Endothelial cell of hepatic sinusoid (primary cell): ENCODE results near the gene ANKRD45.
"Not testable (repeated sequence)": the region's sequence is repeated elsewhere in the genome, so short reads cannot be mapped to it uniquely, and the experiment has no call there.

Source experiments
- in situ Hi-C: cut with HindIII; loops from 2 replicates; pipeline ENCODE4 v1.10.0; 2017; ENCODE audit warnings: low sequenced_read_pairs

ANKRD45 gene

GRCh38 chr1:173646656-173647055 is 23.0 kb downstream of the ANKRD45 start:
- in situ Hi-C loops: no loop called here

GRCh38 chr1:173642450-173643139 is 27.1 kb downstream of the ANKRD45 start:
- in situ Hi-C loops: not testable (repeated sequence)

- in situ Hi-C loops: no loop called here
Measured at GRCh38 chr1:173639102-173639501, 30.5 kb downstream of the ANKRD45 start.

GRCh38 chr1:173638043-173639021 is 31.3 kb downstream of the ANKRD45 start:
- in situ Hi-C loops: no loop called here

- in situ Hi-C loops: not testable (repeated sequence)
Measured at GRCh38 chr1:173637236-173638042, 32.2 kb downstream of the ANKRD45 start.

GRCh38 chr1:173635116-173635515 is 34.5 kb downstream of the ANKRD45 start, which contains the start of gene TEX50:
TSS of gene TEX50 (plus strand) at chr1:173635338. CDS start at chr1:173635522, 184 bp downstream.
- in situ Hi-C loops: no loop called here

GRCh38 chr1:173628888-173629287 is 40.8 kb downstream of the ANKRD45 start:
- in situ Hi-C loops: no loop called here

GRCh38 chr1:173627269-173627668 is 42.4 kb downstream of the ANKRD45 start:
- in situ Hi-C loops: no loop called here

GRCh38 chr1:173616859-173617258 is 52.8 kb downstream of the ANKRD45 start:
- in situ Hi-C loops: no loop called here

GRCh38 chr1:173613086-173613485 is 56.6 kb downstream of the ANKRD45 start:
- in situ Hi-C loops: not testable (repeated sequence)

- in situ Hi-C loops: no loop called here
Measured at GRCh38 chr1:173608503-173609216, 61.0 kb downstream of the ANKRD45 start.

- in situ Hi-C loops: no loop called here
Measured at GRCh38 chr1:173603056-173603591, 66.5 kb downstream of the ANKRD45 start, which contains the start of gene SLC9C2. TSS of gene SLC9C2 (minus strand) at chr1:173603072. CDS start at chr1:173601776, 1,296 bp downstream.

- in situ Hi-C loops: no loop called here
Measured at GRCh38 chr1:173601588-173601987, 68.1 kb downstream of the ANKRD45 start.

- in situ Hi-C loops: no loop called here
Measured at GRCh38 chr1:173596097-173596825, 73.4 kb downstream of the ANKRD45 start.

- in situ Hi-C loops: not testable (repeated sequence)
Measured at GRCh38 chr1:173591138-173591537, 78.5 kb downstream of the ANKRD45 start.

- in situ Hi-C loops: no loop called here
Measured at GRCh38 chr1:173590557-173590956, 79.1 kb downstream of the ANKRD45 start.

- in situ Hi-C loops: no loop called here
Measured at GRCh38 chr1:173581383-173582079, 88.1 kb downstream of the ANKRD45 start.

- in situ Hi-C loops: no loop called here
Measured at GRCh38 chr1:173580658-173581057, 89.0 kb downstream of the ANKRD45 start.

GRCh38 chr1:173580071-173580470 is 89.6 kb downstream of the ANKRD45 start:
- in situ Hi-C loops: no loop called here
